ENCODE results near the gene BTG4.
A peak's percentile ranks its signal among the peaks of the same experiment; 100 is the strongest.

The BTG4 gene

DNA sequence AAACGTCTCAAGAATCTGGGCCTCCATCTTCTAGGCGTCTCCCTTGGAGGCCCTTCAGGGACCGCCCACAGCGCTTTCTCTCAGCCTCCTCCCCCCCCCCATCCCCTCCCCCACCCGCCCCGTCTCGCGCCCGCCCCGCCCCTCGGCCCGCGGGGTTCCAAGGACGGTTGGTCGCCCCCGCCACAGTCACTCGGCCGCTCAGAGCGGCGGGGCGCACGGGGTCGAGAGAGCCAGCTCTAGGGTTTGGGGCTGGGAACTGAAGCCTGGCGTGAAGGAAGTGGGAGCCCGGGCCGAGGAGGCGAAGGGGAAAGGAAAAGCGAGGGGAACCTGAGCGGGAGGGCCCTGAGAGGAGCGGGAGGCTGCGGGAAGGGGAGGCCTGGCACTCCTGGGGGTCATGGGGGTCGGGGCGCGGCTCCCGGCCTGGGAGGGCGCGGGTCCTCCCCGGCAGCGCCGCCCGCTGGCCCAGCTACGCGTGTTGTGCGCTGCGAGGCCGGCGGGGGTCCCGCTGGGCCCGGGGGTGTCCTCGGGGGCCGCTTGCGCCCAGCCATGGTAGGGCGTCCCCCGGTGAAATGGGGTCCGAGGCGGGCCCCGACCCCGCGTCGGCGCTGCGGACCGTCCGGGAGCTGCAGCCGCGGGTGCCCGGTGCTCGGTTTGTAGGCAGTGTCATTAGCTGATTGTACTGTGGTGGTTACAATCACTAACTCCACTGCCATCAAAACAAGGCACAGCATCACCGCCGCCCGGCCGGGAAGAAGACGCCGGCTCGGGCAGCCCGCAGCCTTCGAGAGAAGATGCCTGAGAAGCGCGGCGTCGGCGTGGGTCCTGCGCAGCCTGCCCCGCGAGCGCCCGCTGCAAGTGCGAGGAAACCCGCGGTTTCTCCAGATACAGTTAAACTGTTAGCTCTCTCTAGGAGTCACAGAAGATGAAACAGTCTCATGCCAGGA lies at the start of gene BTG4:
TSS of gene BTG4 (minus strand) at position 91 of the 944 bp plus-strand sequence. CDS start 13,610 bp downstream, outside the sequence.
- intact Hi-C loops (cut with DNase I), result no loop called here
- DNase-seq, result peak in 8 of 10 donors; percentile 10 to 84 (median 32)

DNA sequence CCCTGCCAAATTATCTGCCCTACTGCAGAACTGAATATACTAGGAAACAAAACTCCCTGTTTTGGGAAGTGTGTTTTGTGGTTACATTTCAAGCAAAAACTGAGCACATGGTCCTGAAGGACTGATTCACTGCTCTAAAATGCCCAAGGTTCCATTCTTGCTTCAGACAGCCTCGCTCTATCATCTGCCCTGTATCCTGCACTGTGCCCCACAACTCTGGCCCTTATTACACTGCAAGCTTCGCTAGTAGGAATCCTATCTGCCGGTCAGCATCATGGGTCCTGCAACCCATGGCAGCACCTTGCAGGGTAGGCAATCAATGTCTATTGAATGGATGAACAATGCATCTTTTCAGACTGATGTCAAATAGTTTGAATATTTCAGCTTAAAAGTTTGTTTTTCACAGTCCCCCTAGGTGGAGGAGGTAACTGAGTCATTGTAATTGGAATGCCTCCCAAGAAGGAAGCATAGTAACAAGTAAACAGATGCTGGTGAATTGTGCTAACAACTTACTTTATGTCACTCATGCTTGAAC lies 49.7 kb upstream of the BTG4 start:
- no peak for DNase-seq
- intact Hi-C loops (cut with DNase I), result no loop called here

DNA sequence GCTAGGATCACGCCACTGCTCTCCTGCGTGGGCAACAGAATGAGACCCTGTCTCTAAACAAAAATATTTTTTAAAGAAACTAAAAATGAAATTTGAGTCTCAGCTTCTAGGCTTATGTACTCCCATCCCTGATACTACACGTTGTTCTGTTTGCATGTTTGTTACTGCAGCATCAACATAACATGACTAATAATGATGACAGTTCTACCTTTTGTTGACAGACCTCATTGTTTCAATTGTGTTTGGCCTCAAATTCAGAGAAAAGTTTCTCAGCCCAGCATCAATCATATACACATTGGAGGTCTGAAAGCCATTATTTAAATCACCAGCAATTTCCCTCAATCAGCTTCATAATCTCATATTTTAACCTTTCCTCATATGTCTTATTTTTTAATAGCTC lies 49.1 kb upstream of the BTG4 start:
- DNase-seq, result no peak
- intact Hi-C loops (cut with DNase I), result no loop called here

DNA sequence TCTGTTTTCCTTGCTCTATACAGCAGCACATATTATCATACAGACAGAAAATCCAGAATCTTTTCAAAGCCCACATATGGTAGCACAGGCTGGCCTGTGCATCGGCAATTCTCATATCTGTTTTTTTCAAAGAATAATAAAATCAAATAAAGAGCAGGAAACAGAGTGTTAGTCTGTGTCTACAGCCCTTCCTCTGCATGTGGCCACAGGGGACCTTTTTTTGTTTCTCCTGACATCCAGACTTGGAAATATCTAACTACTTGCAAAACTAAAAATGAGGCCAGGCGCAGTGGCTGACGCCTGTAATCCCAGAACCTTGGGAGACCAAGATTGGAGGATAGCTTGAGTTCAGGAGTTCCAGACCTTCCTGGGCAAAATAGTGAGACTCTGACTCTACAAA lies 48.6 kb upstream of the BTG4 start:
- DNase-seq, result no peak
- intact Hi-C loops (cut with DNase I), result no loop called here

DNA sequence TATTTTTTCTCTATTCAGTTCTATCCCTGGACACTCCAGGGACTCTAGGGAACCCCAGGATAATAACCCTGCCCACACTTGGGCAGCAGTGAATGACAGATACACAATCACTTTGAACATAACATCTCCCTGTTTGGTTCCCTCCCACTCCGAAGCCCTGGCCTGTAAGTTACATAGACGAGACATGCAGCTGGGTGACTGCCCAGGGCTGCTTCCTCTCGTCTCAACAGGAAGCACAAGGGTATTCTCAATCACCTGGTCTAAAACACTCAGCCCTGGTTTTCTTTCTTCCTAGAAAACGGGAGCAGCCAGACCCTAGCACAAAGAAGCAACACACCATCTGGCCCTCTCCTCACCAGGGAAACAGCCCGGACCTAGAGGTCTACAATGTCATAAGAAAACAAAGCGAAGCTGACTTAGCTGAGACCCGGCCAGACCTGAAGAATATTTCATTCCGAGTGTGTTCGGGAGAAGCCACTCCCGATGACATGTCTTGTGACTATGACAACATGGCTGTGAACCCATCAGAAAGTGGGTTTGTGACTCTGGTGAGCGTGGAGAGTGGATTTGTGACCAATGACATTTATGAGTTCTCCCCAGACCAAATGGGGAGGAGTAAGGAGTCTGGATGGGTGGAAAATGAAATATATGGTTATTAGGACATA lies 47.7 kb upstream of the BTG4 start:
- intact Hi-C loops (cut with DNase I), result no loop called here
- DNase-seq, result no peak

DNA sequence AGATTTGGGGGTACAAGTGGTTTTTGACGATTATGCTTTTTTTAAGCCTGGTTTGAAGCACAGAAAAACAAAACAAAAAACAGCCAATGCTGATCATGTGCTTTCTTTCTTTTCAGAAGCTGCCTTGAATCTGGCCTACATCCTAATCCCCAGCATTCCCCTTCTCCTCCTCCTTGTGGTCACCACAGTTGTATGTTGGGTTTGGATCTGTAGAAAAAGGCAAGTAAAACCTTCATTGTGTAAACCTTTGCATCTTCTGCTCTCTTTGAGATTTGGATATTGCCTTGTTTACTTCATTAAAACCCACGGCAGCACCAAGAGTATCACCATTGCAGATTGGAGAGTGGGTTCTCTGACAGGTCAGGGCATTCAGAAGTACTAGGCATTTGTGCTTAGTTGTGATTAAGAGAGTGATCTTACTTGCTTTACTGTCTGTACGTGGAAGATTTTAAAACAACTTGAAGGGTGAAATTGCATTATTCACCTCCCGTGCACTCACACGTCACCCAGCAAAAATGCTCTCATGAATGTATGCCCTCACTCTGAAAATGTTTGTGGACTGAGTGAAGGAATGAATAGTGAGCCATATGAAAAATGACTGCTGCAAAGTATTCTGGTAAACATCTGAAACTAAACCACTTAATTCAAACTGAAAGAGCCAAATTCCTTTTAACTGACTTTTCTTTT lies 45.4 kb upstream of the BTG4 start:
- intact Hi-C loops (cut with DNase I), result no loop called here
- no peak for DNase-seq

DNA sequence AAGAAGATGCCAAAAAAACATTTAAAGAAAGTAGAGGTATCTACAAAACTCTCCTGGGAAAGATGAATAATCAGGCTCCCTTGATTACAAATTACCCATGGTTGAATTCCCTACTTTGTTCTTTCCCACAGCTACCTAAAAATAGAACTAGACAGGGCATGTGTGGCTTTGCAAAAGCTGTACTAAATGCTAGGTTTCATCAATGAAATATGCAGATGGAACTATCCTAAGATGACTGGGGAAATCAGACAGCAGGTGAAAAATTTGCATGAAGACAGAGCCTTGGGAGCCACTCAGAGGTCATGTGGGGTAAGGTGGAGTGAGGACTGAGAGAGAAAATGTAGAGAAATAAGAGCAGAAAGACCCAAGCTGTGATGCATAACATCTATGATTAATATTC lies 43.1 kb upstream of the BTG4 start:
- intact Hi-C loops (cut with DNase I), result no loop called here
- DNase-seq, result no peak

DNA sequence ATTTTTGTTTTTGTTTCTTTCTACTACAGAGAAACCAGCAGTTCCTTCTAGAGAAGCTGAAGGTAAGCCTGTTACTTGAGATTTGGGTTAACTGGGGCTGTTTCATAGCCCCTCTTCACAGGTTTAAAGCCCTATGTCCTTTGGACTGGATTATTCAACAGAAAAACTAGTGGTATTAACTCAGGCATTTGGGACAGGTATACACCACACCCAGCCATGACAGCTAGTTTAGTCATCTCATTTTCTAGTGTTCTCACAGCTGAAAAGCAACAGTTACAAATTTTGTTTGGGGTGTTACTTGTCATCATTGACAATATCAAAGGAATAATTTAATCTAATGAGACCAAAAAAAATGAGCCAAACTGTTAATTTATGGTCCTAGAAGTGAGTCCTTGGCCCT lies 42.3 kb upstream of the BTG4 start:
- DNase-seq, result no peak
- intact Hi-C loops (cut with DNase I), result no loop called here

DNA sequence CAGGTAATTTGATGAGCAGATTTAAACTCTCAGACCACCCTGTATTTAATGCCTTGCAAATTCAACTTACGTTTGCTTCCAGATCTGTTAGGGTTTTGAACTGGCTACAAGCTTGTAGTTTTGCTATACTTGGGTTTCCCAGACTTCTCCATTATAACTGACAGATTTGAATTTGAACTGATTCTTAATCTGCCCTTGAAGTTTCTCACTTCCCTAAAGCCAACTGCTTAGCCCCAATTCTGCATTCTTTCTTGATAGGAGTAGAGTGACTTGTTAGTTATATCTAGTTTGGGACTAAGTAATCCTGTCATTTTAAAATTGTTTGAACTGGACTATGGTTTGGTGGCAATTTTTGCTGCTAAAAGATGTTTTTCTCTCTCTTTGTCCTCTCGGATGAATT lies 38.1 kb upstream of the BTG4 start:
- intact Hi-C loops (cut with DNase I), result no loop called here
- DNase-seq, result no peak

DNA sequence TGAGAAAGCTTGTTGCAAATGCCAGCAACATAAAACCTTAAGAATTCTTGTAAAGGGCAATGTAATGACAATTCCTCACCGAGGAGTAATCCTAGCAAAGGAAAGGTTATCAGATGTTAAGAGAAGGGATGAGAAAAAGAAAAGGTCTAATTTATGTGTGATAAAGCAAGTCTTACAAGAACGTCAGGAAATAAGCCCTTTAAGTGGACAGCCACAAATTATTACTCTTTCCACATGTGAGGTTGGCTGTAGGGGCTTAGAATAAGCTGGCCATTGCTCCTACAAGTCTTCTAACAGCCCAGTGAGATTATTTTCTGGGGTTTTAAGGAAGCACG lies 37.6 kb upstream of the BTG4 start:
- intact Hi-C loops (cut with DNase I), result no loop called here
- no peak for DNase-seq

DNA sequence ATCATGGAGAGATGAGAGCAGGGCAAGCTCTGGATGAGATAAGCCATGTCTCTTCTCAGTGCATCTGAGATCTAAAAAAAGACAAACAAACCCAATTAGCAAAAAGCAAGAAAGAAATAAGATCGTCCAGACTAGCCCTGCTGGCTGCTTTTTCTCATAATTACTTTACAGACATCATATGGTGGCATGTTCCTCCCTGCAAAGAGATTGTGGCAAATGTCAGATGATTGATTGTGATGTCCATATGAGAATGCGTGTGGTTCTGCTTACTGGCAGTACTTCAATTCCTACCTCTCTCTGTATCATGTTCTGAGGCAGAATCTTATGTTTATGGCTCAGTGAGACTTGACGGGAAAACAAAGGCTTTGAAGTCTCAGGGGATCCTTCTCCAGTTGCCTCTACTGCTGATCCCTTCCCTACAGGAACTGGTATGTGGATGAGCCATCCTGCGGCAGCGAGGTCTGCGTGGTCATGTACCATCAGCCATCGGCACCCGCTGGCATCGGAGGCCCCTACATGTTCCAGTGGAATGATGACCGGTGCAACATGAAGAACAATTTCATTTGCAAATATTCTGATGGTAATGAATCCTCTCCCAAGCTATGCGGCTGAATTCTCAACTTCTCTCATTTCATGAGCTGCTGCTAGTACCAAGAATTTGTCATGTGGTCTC lies 37.1 kb upstream of the BTG4 start:
- intact Hi-C loops (cut with DNase I), result no loop called here

DNA sequence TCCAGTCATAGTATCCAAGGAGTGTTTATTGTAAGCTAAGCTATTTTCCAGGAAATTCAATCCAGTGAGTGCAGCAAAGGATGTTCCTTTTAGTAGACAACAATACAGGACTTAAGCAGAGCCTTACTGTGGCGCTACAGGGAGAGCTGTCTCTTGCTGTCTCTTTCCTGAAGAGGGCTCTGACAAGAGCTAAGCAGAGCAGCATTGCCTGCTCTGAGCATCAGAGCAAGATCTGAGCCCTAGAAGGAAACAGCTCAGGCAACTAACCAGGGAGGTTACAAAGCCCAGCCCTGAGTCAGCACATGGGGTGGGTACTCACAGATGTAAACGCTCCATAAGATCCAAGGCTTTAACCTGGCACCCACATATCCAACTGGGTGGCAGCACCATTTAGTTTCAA lies 36.3 kb upstream of the BTG4 start:
- no peak for DNase-seq
- intact Hi-C loops (cut with DNase I), result no loop called here

More for the DNA sequence above, 37.1 kb upstream of the BTG4 start:
- no peak for DNase-seq

DNA sequence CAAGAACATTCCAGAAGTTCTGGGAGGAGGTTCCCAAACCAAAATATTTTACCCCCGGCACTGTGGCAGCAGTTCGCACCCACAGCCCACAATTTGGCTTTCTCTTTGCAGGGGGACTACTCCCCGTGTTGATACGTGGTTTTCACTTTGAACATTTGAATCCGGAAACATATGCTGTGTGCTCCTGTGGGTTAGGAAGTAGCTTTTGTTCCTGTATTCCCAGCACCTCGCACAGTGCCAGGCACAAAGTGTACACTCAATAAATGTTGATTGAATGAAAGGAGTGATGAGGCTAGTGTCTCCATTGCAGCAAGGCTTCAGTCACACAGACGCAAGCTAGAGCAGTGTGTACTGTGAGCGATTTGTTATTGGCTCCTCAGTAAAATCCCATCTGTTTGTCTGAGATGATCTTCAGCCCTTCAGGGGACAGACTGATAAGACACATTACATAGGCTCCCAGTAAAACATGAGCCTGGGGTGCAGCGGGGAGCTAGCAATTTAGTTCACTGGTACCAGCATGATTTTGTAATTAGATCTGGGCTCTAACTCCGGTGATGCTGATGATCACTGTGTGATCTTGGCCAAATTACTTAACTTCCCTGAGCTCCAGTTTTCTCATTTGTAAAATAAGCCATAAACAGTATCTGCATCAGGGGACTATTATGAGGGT lies 30.6 kb upstream of the BTG4 start:
- DNase-seq, result no peak
- intact Hi-C loops (cut with DNase I), result no loop called here

DNA sequence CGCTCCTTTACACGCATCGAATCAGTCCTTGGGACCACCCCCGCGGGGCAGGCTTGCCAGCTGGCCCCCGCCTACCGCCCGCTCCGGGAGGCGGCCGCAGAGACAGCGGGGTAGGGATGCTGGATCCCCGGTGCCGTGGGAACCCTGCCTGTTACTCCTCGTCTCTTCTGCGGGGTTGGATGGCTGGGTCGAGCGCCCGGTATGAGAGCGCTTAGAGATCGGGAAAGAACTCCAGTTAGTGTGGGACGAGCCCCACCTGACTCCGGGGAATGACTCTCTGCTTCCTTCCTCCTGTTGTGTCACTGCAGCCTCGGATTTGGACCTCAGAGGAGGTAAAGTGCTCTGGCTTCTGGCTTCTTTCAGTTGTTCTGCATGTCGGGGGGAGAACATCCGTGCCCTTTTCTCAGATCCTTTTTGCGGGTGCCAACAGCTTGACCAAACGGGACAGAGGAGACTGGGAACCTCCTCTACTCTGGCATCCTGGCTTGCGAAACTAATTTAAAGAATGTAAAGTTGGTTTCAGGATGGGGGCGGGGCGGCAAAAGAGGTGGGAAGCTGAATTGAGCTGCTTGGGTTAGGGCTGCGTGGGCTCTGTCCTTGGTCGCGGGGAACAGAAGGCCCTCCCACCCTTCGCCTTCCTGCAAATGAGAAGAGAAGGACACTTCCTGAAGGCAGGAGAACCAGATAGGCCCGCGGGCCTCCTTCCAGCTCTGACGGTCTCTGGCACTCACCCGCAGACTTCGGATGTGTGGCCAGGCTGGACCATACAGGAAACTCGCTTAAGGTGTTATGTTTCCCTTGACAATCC lies 29.3 kb upstream of the BTG4 start:
- DNase-seq, result peak in 7 of 10 donors; percentile 21 to 86 (median 55)

DNA sequence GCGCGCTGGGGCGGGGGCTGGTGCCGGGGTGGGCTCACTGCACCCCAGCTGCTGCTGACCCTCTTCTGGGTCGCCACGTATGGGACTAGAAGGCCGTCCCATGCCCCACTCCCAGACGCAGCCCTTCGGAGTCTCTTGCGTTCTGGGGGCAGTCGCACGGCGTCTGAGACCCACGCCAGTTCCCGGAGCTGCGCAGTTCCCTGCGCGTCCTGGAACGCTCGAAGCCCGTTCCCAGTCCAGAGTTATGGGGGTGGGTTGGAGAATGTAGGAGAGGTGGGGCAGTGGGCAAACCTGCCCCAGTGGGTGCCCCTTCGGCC lies 28.7 kb upstream of the BTG4 start:
- no peak for DNase-seq
- intact Hi-C loops (cut with DNase I), result no loop called here

More for the DNA sequence above, 29.3 kb upstream of the BTG4 start:
- intact Hi-C loops (cut with DNase I), result no loop called here

DNA sequence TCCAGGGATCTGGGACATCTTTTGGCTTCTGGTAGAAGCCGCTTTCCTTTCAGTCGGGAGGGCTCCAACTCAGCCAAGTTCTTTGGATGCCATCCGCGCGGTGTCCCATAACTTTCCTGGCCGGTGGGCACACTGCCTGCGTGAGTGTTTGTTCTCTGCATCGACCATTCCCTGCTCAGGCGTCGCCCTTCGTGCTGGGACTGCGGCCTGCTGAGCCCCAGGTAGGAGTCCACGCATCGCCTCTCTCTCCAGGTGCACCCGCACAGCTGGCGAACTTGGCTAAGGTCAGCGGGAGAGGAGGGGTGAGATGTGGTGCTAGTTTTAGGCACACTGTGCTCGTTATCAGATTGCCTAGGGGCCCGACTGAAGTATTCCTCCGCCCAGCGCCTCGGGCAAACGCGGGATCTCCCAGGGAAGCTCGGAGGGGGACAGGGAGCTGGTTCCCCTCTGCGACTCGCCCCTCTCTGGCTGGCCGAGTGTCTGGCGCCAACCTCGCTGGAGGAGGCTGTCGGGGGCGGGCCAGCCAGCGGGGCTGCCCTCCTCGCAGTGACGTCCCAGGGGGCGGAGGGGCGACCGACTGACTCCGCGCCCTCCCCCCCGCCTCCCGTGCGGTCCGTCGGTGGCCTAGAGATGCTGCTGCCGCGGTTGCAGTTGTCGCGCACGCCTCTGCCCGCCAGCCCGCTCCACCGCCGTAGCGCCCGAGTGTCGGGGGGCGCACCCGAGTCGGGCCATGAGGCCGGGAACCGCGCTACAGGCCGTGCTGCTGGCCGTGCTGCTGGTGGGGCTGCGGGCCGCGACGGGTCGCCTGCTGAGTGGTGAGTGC lies 28.1 kb upstream of the BTG4 start, which contains the start of gene LAYN:
TSS of gene LAYN (plus strand) at position 607 of the 823 bp plus-strand sequence. CDS start at position 731, 124 bp downstream.
- intact Hi-C loops (cut with DNase I), result no loop called here
- peak; percentile 36 to 95 (median 64) for DNase-seq

DNA sequence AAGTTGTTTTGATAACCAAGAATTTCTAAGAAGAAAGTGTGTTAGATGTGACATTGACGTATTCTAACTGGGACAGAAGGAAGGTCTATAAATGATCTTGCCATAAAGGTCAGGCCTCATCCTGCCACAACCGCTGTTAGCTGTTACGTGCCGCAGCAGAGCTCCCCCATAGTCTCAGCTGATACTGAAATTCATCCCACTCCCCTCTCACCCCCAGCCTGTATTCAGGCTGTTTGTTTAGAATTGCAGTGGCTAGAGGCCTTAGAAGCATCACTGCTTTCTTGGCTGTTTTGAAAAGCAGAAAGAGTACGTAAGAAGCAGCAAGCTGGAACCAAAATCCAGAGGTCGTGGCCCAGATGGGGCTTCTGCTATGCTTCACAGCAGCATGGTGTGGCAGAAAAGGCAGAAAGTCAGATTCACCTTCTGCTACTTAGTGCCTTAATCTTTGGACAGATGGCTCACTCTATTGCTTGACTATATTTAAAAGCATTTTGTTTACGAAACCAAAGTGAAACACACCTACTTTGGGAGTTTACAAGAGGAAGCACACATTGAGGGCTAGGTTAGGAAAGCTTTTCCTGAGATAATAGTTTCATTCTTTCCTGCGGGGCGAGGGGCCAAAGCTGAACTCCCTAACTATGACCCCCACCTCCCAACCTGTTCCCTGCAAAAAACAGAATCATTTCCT lies 27.4 kb upstream of the BTG4 start:
- intact Hi-C loops (cut with DNase I), result no loop called here

More for the DNA sequence above, 27.4 kb upstream of the BTG4 start:
- DNase-seq, result no peak
